ENCODE results near the gene ANKRD29. TPM values are rescaled to one million over a fixed set of nuclear protein-coding genes. Genes with fewer than 3 reads are reported as not detected.

The ANKRD29 gene
- total and polyA plus RNA-seq, 2 of the 4 experiments (the other 2 are of a cell fraction) = 0.18 to 0.31 TPM

GRCh38 chr18:23650968-23651927, 11.5 kb downstream of the ANKRD29 start:
- H3K18ac ChIP-seq (ENCODE audit: low read depth, low read length) = no peak overlapping the region
- ChIA-PET POLR2A (ENCODE audit: unreplicated experiment) (no interaction called here), CTCF (no interaction called here)
- H2AK5ac ChIP-seq (ENCODE audit: low read depth, low read length) = no peak overlapping the region
- intact Hi-C loops (cut with micrococcal nuclease) (no loop called here), in situ Hi-C loops (cut with MboI; ENCODE audit: low sequenced_read_pairs) (no loop called here), dilution Hi-C loops (cut with HindIII; ENCODE audit: low sequenced_read_pairs, unreplicated experiment) (no loop called here)
- no peak overlapping the region for H3K14ac ChIP-seq (replicated peaks; ENCODE audit: low read depth, low read length)
- H2AK9ac ChIP-seq (replicated peaks; ENCODE audit: low read depth, low read length, poor library complexity) = no peak overlapping the region
- peak; percentile 66 for ATAC-seq (ENCODE audit: low read depth)
- no peak overlapping the region for H2BK15ac ChIP-seq (ENCODE audit: low read depth, low read length)
- no peak overlapping the region for H2BK20ac ChIP-seq (ENCODE audit: low read depth, low read length)
- no peak overlapping the region for H3K4me3 ChIP-seq (ENCODE audit: insufficient read depth, low read depth, low read length)
- no peak overlapping the region for H2BK120ac ChIP-seq (ENCODE audit: low read depth, low read length)
- H3K79me1 ChIP-seq (ENCODE audit: low read depth in 1 of 2, low read length in 2 of 2) = no peaks in the 10 kb centered on the region
- H3K36me3 ChIP-seq (ENCODE audit: control insufficient read depth, insufficient read depth, low read length) = no peaks in the 10 kb centered on the region
- no peak overlapping the region for H3K4ac ChIP-seq (ENCODE audit: low read depth, low read length)
- H2BK5ac ChIP-seq (ENCODE audit: low read depth, low read length, poor library complexity, severe bottlenecking) = no peak overlapping the region
- no peaks in the 10 kb centered on the region; the same call in none of the 2 replicates for H3K4me1 ChIP-seq (ENCODE audit: control insufficient read depth, insufficient read depth, low read length)
- no peak overlapping the region for H3K56ac ChIP-seq (ENCODE audit: extremely low read depth, insufficient read depth, low read length)
- no peak overlapping the region for H3K23ac ChIP-seq (ENCODE audit: low read depth, low read length)
- H4K91ac ChIP-seq (ENCODE audit: insufficient read depth, low read depth, low read length) = no peak overlapping the region
- H2AFZ ChIP-seq (replicated peaks; ENCODE audit: low read length, poor library complexity) = no peak overlapping the region
- H4K8ac ChIP-seq (ENCODE audit: low read depth in 2 of 2, low read length in 2 of 2) = no peak overlapping the region
- no peaks in the 10 kb centered on the region for H3K9me3 ChIP-seq (ENCODE audit: control insufficient read depth, insufficient read depth, low read length)
- peaks cover 11% of the 10 kb centered on the region for H3K27me3 ChIP-seq (ENCODE audit: control insufficient read depth, insufficient read depth, low read length)
- WGBS, 2 experiments (ENCODE audit: extremely low coverage in 2 of 2, insufficient read length in 1 of 2) = no CpG with 5 or more reads among the region's 6 CpGs
- no TSS peak for BruUV-seq (replicated peaks)
- H4K5ac ChIP-seq (ENCODE audit: low read depth, low read length) = no peak overlapping the region
- H3K9ac ChIP-seq (ENCODE audit: low read depth, low read length) = no peak overlapping the region
- H3K9me1 ChIP-seq (ENCODE audit: insufficient read depth, low read length) = no peaks in the 10 kb centered on the region
- TF ChIP-seq POLR2A (IDR thresholded peaks at IDR 0.05; ENCODE audit: low read depth, low read length) (no peak), CEBPB (IDR thresholded peaks at IDR 0.05; ENCODE audit: low read depth, low read length) (peak; percentile 90)
- H3K27ac ChIP-seq (ENCODE audit: insufficient read depth, low read length) = no peak overlapping the region
- no peak overlapping the region for H3K4me2 ChIP-seq (ENCODE audit: low read depth, low read length)
- H4K20me1 ChIP-seq (ENCODE audit: insufficient read depth, low read length) = no peaks in the 10 kb centered on the region
- peak; percentile 77 for DNase-seq

Measured in IMR-90 (cell line).